ENCODE measurements around the gene CREB3L1. TPM values are rescaled to one million over a fixed set of nuclear protein-coding genes. Genes with fewer than 3 reads are reported as not detected.

Gene CREB3L1
- total RNA-seq, 5 donors from 2014 or later (not counting 1 experiment from before 2014, with no cell fraction given) = 0.38 to 0.72 (median 0.38) TPM; not detected in 2

GRCh38 chr11:46363031-46363407, 85.6 kb downstream of the CREB3L1 start:
- H3K36me3 Mint-ChIP-seq = no peaks in the 10 kb centered on the region
- H3K27ac Mint-ChIP-seq = peak overlapping the region; percentile 91 to 94
- ChIA-PET POLR2A (no interaction called here), CTCF (interaction anchor here (0.8 to 1.4 kb wide), 2 partner anchors 11 to 120 kb away, joined by 3 to 5 read pairs; no protein-coding TSS in a partner anchor)
- peak in 1 of 35 experiments; percentile 23 for DNase-seq
- Histone ChIP-seq H3K27me3 (replicated peaks in 1 of 2; ENCODE audit: control insufficient read depth in 2 of 2, extremely low read depth in 1 of 2, insufficient read depth in 2 of 2, low read length in 1 of 2) (no peaks in the 10 kb centered on the region), H3K27ac (ENCODE audit: low read length) (peak overlapping the region; percentile 38), H3K9me3 (no peaks in the 10 kb centered on the region), H3K4me3 (ENCODE audit: control insufficient read depth in 1 of 2, extremely low read depth in 1 of 2, low read length in 1 of 2) (no peak overlapping the region), H3K36me3 (ENCODE audit: control insufficient read depth in 2 of 2, extremely low read depth in 1 of 2, insufficient read depth in 1 of 2, low read length in 1 of 2) (peaks cover 3 to 52% of the 10 kb centered on the region in 2 donors), H3K4me1 (ENCODE audit: control insufficient read depth in 1 of 2, extremely low read depth in 1 of 2, insufficient read depth in 2 of 2, low read length in 2 of 2) (peaks cover 19 to 79% of the 10 kb centered on the region in 2 experiments)
- no peaks in the 10 kb centered on the region for H3K27me3 Mint-ChIP-seq
- ATAC-seq (replicated peaks in 1 of 4) = no peak
- H3K9me3 Mint-ChIP-seq = no peaks in the 10 kb centered on the region
- H3K4me1 Mint-ChIP-seq = peaks cover 57 to 78% (median 70%) of the 10 kb centered on the region in 3 donors
- peak overlapping the region in 2 of 3 donors; percentile 82 to 90 for H3K4me3 Mint-ChIP-seq
- 62% methylated on average over 8 of the region's 9 CpGs for WGBS (ENCODE audit: insufficient coverage)

DNA sequence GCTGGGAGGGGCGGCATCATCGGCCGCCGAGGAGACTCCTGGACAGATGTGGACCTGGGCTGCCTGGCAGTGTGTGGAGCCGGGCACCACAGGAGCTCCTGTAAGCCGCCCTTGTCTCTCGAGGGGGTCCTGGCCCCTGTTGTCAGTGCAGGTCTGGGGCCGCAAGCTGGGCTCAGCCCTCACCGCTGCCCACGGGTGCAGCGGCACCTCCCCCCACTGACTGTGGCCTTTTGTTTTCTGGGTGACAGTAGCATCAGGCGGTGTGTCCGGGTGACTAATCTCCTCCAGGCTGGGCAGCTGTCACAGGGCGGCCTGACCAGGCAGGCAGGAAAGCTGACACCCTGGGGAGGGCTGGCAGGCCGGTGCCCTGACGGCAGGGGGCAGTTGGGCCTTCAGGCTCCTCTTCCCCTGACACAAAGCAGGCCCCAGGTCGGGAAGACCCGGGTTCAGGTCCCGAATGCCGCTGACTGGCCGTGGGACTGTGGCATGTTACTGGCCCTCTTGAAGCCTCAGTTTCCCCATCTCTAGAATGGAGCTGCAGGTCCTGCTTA, 86.1 kb downstream of the CREB3L1 start:
- H3K27ac Mint-ChIP-seq = peak overlapping the region in 1 of 2 donors; percentile 87
- H3K36me3 ChIP-seq (ENCODE audit: control insufficient read depth in 2 of 2, extremely low read depth in 1 of 2, insufficient read depth in 1 of 2, low read length in 1 of 2) = peaks cover 3 to 58% of the 10 kb centered on the region in 2 donors
- no peaks in the 10 kb centered on the region for H3K27me3 Mint-ChIP-seq
- WGBS (ENCODE audit: insufficient coverage) = 84% methylated on average over 18 of the region's 21 CpGs
- no peaks in the 10 kb centered on the region for H3K9me3 Mint-ChIP-seq
- ATAC-seq (replicated peaks in 1 of 4) = no peak
- H3K4me1 ChIP-seq (ENCODE audit: control insufficient read depth in 1 of 2, extremely low read depth in 1 of 2, insufficient read depth in 2 of 2, low read length in 2 of 2) = peaks cover 19 to 79% of the 10 kb centered on the region in 2 experiments
- H3K27ac ChIP-seq (ENCODE audit: low read length) = peak overlapping the region; percentile 38
- H3K36me3 Mint-ChIP-seq = peaks cover 4% of the 10 kb centered on the region
- no peaks in the 10 kb centered on the region for H3K9me3 ChIP-seq
- DNase-seq = no peak
- ChIA-PET POLR2A (interaction anchor here in 1 of 2 donors (0.6 kb wide), 1 partner anchor 130 kb away, joined by 3 read pairs; no protein-coding TSS in a partner anchor), CTCF (interaction anchor here in 1 of 2 donors (1.4 kb wide), 1 partner anchor 11 kb away, joined by 5 read pairs; no protein-coding TSS in a partner anchor)
- H3K4me3 ChIP-seq (ENCODE audit: control insufficient read depth in 1 of 2, extremely low read depth in 1 of 2, low read length in 1 of 2) = no peak overlapping the region
- no peaks in the 10 kb centered on the region for H3K27me3 ChIP-seq (replicated peaks in 1 of 2; ENCODE audit: control insufficient read depth in 2 of 2, extremely low read depth in 1 of 2, insufficient read depth in 2 of 2, low read length in 1 of 2)
- peaks cover 61 to 78% (median 68%) of the 10 kb centered on the region in 3 donors for H3K4me1 Mint-ChIP-seq
- no peak overlapping the region for H3K4me3 Mint-ChIP-seq

DNA sequence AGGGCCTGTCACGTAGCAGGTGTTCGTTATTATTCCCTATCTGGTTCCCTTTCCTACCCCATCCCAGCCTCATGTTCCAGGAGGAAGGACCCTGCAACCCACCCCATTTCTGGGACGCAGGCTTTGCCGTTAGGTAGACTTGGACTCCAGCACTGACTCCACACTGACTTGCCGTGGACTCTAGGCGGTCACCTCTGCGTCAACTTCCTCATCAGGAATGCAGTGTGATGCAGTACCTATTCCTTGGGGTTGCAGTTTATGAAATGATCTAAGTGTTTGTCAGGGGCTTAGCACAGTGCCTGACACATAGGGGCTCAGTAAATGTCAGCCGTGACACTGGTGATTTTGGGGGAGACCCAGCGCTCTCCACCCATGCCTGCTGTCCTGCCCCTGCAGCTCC, 86.6 kb downstream of the CREB3L1 start:
- Mint-ChIP-seq H3K27ac (peak overlapping the region; percentile 57 to 87), H3K36me3 (peaks cover 6% of the 10 kb centered on the region), H3K4me1 (peaks cover 65 to 76% (median 65%) of the 10 kb centered on the region in 3 donors), H3K4me3 (peak overlapping the region in 1 of 3 donors; percentile 9), H3K27me3 (no peaks in the 10 kb centered on the region), H3K9me3 (no peaks in the 10 kb centered on the region)
- CTCF ChIA-PET = interaction anchor here in 1 of 2 donors (1.4 kb wide), 1 partner anchor 12 kb away, joined by 5 read pairs; no protein-coding TSS in a partner anchor
- Histone ChIP-seq H3K36me3 (ENCODE audit: control insufficient read depth in 2 of 2, extremely low read depth in 1 of 2, insufficient read depth in 1 of 2, low read length in 1 of 2) (peaks cover 3 to 63% of the 10 kb centered on the region in 2 donors), H3K9me3 (no peaks in the 10 kb centered on the region), H3K4me1 (ENCODE audit: control insufficient read depth in 1 of 2, extremely low read depth in 1 of 2, insufficient read depth in 2 of 2, low read length in 2 of 2) (peaks cover 19 to 80% of the 10 kb centered on the region in 2 experiments), H3K27ac (ENCODE audit: low read length) (no peak overlapping the region), H3K4me3 (ENCODE audit: control insufficient read depth in 1 of 2, extremely low read depth in 1 of 2, low read length in 1 of 2) (no peak overlapping the region), H3K27me3 (replicated peaks in 1 of 2; ENCODE audit: control insufficient read depth in 2 of 2, extremely low read depth in 1 of 2, insufficient read depth in 2 of 2, low read length in 1 of 2) (no peaks in the 10 kb centered on the region)
- POLR2A ChIA-PET = interaction anchor here in 1 of 2 donors (0.6 kb wide), 1 partner anchor 131 kb away, joined by 3 read pairs; no protein-coding TSS in a partner anchor
- WGBS (ENCODE audit: insufficient coverage) = 100% methylated on average over 3 of the region's 9 CpGs
- ATAC-seq (replicated peaks in 1 of 4) (no peak), DNase-seq (no peak)

DNA sequence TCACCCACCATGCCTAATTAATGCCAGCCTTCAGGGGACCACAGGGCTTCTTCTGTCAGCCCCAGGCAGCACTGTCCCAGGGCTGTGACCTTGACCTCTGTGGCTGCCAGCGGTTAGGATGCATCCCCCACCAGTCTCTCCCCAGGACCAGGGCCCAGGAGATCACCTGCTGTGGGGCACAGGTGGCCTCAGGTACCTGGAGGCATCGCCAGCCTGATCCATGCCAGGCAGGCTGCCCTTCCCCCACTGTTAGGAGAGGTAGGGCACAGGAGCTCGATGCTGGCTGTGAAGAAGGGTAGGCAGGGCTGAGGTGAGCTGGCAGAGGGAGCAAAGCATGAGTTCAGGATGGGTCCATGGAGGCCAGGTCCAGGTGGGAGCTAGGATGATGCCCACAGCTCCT, 87.3 kb downstream of the CREB3L1 start:
- peaks cover 3 to 70% of the 10 kb centered on the region in 2 donors for H3K36me3 ChIP-seq (ENCODE audit: control insufficient read depth in 2 of 2, extremely low read depth in 1 of 2, insufficient read depth in 1 of 2, low read length in 1 of 2)
- ATAC-seq (replicated peaks in 1 of 4) (no peak), DNase-seq (no peak)
- no peaks in the 10 kb centered on the region for H3K9me3 ChIP-seq
- Mint-ChIP-seq H3K27ac (peak overlapping the region; percentile 57 to 87), H3K4me3 (no peak overlapping the region), H3K27me3 (no peaks in the 10 kb centered on the region), H3K9me3 (no peaks in the 10 kb centered on the region), H3K36me3 (peaks cover 9% of the 10 kb centered on the region), H3K4me1 (peaks cover 71 to 78% (median 71%) of the 10 kb centered on the region in 3 donors)
- no peaks in the 10 kb centered on the region for H3K27me3 ChIP-seq (replicated peaks in 1 of 2; ENCODE audit: control insufficient read depth in 2 of 2, extremely low read depth in 1 of 2, insufficient read depth in 2 of 2, low read length in 1 of 2)
- CTCF ChIA-PET = interaction anchor here (1.4 to 2.9 kb wide), 2 partner anchors 12 to 16 kb away, joined by 4 to 12 read pairs; no protein-coding TSS in a partner anchor
- H3K4me1 ChIP-seq (ENCODE audit: control insufficient read depth in 1 of 2, extremely low read depth in 1 of 2, insufficient read depth in 2 of 2, low read length in 2 of 2) = peaks cover 19 to 83% of the 10 kb centered on the region in 2 experiments
- 85% methylated on average over 2 of the region's 3 CpGs for WGBS (ENCODE audit: insufficient coverage)
- H3K27ac ChIP-seq (ENCODE audit: low read length) = no peak overlapping the region
- POLR2A ChIA-PET = no interaction called here
- no peak overlapping the region for H3K4me3 ChIP-seq (ENCODE audit: control insufficient read depth in 1 of 2, extremely low read depth in 1 of 2, low read length in 1 of 2)

DNA sequence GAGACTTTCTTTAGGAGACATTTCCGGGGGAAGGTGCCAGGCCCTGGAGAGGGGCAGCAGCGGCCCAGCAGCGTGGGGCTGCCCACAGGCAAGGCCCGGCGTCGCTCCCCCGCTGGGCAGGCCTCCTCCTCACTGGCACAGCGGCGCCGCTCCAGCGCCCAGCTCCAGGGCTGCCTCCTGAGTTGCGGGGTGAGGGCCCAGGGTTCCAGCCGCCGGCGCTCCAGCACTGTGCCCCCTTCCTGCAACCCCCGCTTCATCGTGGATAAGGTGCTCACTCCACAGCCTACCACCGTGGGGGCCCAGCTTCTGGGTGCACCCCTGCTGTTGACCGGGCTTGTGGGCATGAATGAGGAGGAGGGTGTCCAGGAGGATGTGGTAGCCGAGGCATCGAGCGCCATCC, 88.8 kb downstream of the CREB3L1 start:
- H3K36me3 ChIP-seq (ENCODE audit: control insufficient read depth in 2 of 2, extremely low read depth in 1 of 2, insufficient read depth in 1 of 2, low read length in 1 of 2) = peaks cover 13 to 82% of the 10 kb centered on the region in 2 donors
- CTCF ChIA-PET = interaction anchor here (0.5 to 2.9 kb wide), 6 partner anchors 13 to 759 kb away, joined by 3 to 12 read pairs (median 4); no protein-coding TSS in a partner anchor
- ATAC-seq (replicated peaks in 1 of 4) (no peak), DNase-seq (no peak)
- POLR2A ChIA-PET = no interaction called here
- Mint-ChIP-seq H3K4me1 (peaks cover 56 to 66% (median 61%) of the 10 kb centered on the region in 3 donors), H3K4me3 (no peak overlapping the region), H3K27ac (peak overlapping the region in 1 of 2 donors; percentile 87), H3K9me3 (no peaks in the 10 kb centered on the region), H3K36me3 (peaks cover 12% of the 10 kb centered on the region), H3K27me3 (no peaks in the 10 kb centered on the region)
- H3K9me3 ChIP-seq = no peaks in the 10 kb centered on the region
- H3K4me3 ChIP-seq (ENCODE audit: control insufficient read depth in 1 of 2, extremely low read depth in 1 of 2, low read length in 1 of 2) = no peak overlapping the region
- H3K4me1 ChIP-seq (ENCODE audit: control insufficient read depth in 1 of 2, extremely low read depth in 1 of 2, insufficient read depth in 2 of 2, low read length in 2 of 2) = peaks cover 15 to 74% of the 10 kb centered on the region in 2 experiments
- WGBS (ENCODE audit: insufficient coverage) = 92% methylated on average over 10 of the region's 22 CpGs
- no peak overlapping the region for H3K27ac ChIP-seq (ENCODE audit: low read length)
- no peaks in the 10 kb centered on the region for H3K27me3 ChIP-seq (replicated peaks in 1 of 2; ENCODE audit: control insufficient read depth in 2 of 2, extremely low read depth in 1 of 2, insufficient read depth in 2 of 2, low read length in 1 of 2)

GRCh38 chr11:46366661-46367161, 89.2 kb downstream of the CREB3L1 start:
- H3K36me3 ChIP-seq (ENCODE audit: control insufficient read depth in 2 of 2, extremely low read depth in 1 of 2, insufficient read depth in 1 of 2, low read length in 1 of 2) = peaks cover 18 to 87% of the 10 kb centered on the region in 2 donors
- peaks cover 12% of the 10 kb centered on the region for H3K36me3 Mint-ChIP-seq

More at GRCh38 chr11:46366661-46367161, 89.2 kb downstream of the CREB3L1 start:
- H3K27ac ChIP-seq (ENCODE audit: low read length) = peak overlapping the region; percentile 23
- Mint-ChIP-seq H3K9me3 (no peaks in the 10 kb centered on the region), H3K27me3 (no peaks in the 10 kb centered on the region), H3K27ac (no peak overlapping the region), H3K4me3 (no peak overlapping the region), H3K4me1 (peaks cover 51 to 62% (median 58%) of the 10 kb centered on the region in 3 donors)
- CTCF ChIA-PET = interaction anchor here (0.5 to 2.9 kb wide), 7 partner anchors 13 to 1801 kb away, joined by 3 to 12 read pairs (median 4); no protein-coding TSS in a partner anchor
- DNase-seq (no peak), ATAC-seq (replicated peaks in 1 of 4) (peak in 1 of 4 experiments; percentile 6)
- peaks cover 13 to 70% of the 10 kb centered on the region in 2 experiments for H3K4me1 ChIP-seq (ENCODE audit: control insufficient read depth in 1 of 2, extremely low read depth in 1 of 2, insufficient read depth in 2 of 2, low read length in 2 of 2)
- H3K9me3 ChIP-seq = no peaks in the 10 kb centered on the region
- 95% methylated on average over 29 of the region's 31 CpGs for WGBS (ENCODE audit: insufficient coverage)
- H3K4me3 ChIP-seq (ENCODE audit: control insufficient read depth in 1 of 2, extremely low read depth in 1 of 2, low read length in 1 of 2) = no peak overlapping the region
- POLR2A ChIA-PET = interaction anchor here in 1 of 2 donors (0.6 kb wide), 1 partner anchor 227 kb away, joined by 8 read pairs; the partner anchor contains the start of gene AMBRA1
- H3K27me3 ChIP-seq (replicated peaks in 1 of 2; ENCODE audit: control insufficient read depth in 2 of 2, extremely low read depth in 1 of 2, insufficient read depth in 2 of 2, low read length in 1 of 2) = no peaks in the 10 kb centered on the region

Measured in T-cell (primary cell).